HepG2 (cell line): Measurements from ENCODE around the gene MTFP1. TPM values are rescaled to one million over a fixed set of nuclear protein-coding genes. Genes with fewer than 3 reads are reported as not detected.

ENCODE experiments used
- BHLHE40 ChIP-seq: IDR thresholded peaks from 2 replicates; pipeline ENCODE4 v1.6.1; 2011; ENCODE audit warnings: low read length, improper control_type of control experiment
- ETV5 ChIP-seq: IDR thresholded peaks from 2 replicates; pipeline ENCODE4 v1.6.1; 2018; ENCODE audit warnings: missing biosample characterization, missing genetic modification reagents, inconsistent platforms, borderline replicate concordance
- RNF2 ChIP-seq: fragments of 450-650 bp; conservative IDR thresholded peaks from 2 replicates; pipeline ENCODE4 v1.6.1; 2016; ENCODE audit warnings: low read depth
- SMAD9 ChIP-seq: sonication (generic); formaldehyde crosslinking; IDR thresholded peaks from 2 replicates; pipeline ENCODE4 v1.5.1; 2020; ENCODE audit warnings: mild to moderate bottlenecking, missing genetic modification reagents
- ZNF75D ChIP-seq: sonication (generic); formaldehyde crosslinking; IDR thresholded peaks from 2 replicates; pipeline ENCODE4 v1.8.1; 2023; ENCODE audit warnings: missing genetic modification reagents, mild to moderate bottlenecking, borderline replicate concordance
- ZNF816 ChIP-seq: sonication (generic); formaldehyde crosslinking; IDR thresholded peaks from 2 replicates; pipeline ENCODE4 v1.8.0; 2022; ENCODE audit warnings: missing genetic modification reagents, mild to moderate bottlenecking, borderline replicate concordance
- polyA plus RNA-seq, 8 experiments: library from polyadenylated mRNA; depleted of rRNA in 3 of 8; stranded (reverse) in 7 of 8; unstranded in 1 of 8; fragments of >200 nt; fragmentation: Illumina TruSeq in 4 of 8; extraction: Trizol in 4 of 8; gene quantifications; 2 replicates each; pipeline versions ENCODE4 v1.2.1 to v1.2.3, GENCODE V29; 2011 to 2016; ENCODE audit warnings: low read depth in 4 of 8, missing spikeins in 1 of 8, mixed read lengths in 1 of 8; ENCODE audit not compliant: insufficient read depth in 1 of 8
- total RNA-seq, 5 experiments: library from RNA; depleted of rRNA; stranded (reverse); fragments of >200 nt; fragmentation: Illumina TruSeq; extraction: Trizol; gene quantifications; 2 replicates each; pipeline ENCODE4 v1.2.3, GENCODE V29; 2016; ENCODE audit warnings: low read depth in 1 of 5
- TF ChIP-seq, protein P1 (sequence below): sonication (generic); formaldehyde crosslinking; IDR thresholded peaks from 2 replicates; pipeline ENCODE4 v1.4.0; 2020; ENCODE audit warnings: missing genetic modification reagents, borderline replicate concordance
- TF ChIP-seq, protein P2 (sequence below): sonication (generic); formaldehyde crosslinking; IDR thresholded peaks from 2 replicates; pipeline ENCODE4 v1.8.1; 2022; ENCODE audit warnings: low read depth, mild to moderate bottlenecking, missing genetic modification reagents
- TF ChIP-seq, protein P3 (sequence below): sonication (generic); formaldehyde crosslinking; conservative IDR thresholded peaks from 2 replicates; pipeline ENCODE4 v1.8.0; 2022; ENCODE audit warnings: mild to moderate bottlenecking, moderate library complexity, missing genetic modification reagents
- TF ChIP-seq, protein P4 (sequence below): sonication (generic); formaldehyde crosslinking; IDR thresholded peaks from 2 replicates; pipeline ENCODE4 v1.5.0; 2020; ENCODE audit warnings: mild to moderate bottlenecking, missing genetic modification reagents
- TF ChIP-seq, protein P5 (sequence below): sonication (generic); formaldehyde crosslinking; IDR thresholded peaks from 2 replicates; pipeline ENCODE4 v1.5.0; 2020; ENCODE audit warnings: mild to moderate bottlenecking, missing genetic modification reagents, borderline replicate concordance

MTFP1 gene
- total and polyA plus RNA-seq, 2 of the 13 experiments (the other 11 are each of a cell fraction or from before 2014, with no cell fraction given), result 29.5 to 45.6 TPM

DNA sequence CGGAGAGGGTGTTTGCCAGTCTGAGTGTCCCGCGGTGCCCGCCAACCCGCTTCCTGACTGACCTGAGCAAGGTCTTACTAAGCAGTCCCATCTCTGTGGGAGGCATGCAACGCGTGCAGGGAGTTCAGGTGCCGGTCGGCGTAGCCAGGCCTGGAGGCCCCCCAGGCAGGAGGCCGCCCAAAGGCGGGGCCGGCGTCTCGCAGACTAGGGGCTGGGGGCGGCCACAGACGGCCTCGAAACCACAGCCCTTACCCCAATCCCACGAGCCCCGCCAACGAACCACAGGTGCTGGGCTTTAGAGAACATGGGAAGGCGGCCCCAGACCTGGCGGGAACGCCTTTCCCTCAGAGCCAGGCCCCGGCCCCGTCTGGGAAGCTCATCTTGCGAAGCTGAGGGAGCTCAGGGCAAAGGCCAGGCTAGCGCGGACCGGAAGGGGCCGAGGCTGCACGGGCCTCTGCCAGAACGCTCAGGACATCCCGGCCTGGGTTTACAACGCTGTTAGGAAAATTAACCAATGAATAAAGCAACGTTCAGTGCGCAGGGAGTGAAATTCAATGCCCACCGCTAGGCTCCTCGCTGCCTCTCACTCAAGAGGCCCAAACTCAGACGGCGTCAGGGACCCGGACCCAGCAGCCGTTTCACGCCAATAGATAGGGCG is 2.1 kb upstream of the MTFP1 start (continued):
- TF ChIP-seq, protein P1, sequence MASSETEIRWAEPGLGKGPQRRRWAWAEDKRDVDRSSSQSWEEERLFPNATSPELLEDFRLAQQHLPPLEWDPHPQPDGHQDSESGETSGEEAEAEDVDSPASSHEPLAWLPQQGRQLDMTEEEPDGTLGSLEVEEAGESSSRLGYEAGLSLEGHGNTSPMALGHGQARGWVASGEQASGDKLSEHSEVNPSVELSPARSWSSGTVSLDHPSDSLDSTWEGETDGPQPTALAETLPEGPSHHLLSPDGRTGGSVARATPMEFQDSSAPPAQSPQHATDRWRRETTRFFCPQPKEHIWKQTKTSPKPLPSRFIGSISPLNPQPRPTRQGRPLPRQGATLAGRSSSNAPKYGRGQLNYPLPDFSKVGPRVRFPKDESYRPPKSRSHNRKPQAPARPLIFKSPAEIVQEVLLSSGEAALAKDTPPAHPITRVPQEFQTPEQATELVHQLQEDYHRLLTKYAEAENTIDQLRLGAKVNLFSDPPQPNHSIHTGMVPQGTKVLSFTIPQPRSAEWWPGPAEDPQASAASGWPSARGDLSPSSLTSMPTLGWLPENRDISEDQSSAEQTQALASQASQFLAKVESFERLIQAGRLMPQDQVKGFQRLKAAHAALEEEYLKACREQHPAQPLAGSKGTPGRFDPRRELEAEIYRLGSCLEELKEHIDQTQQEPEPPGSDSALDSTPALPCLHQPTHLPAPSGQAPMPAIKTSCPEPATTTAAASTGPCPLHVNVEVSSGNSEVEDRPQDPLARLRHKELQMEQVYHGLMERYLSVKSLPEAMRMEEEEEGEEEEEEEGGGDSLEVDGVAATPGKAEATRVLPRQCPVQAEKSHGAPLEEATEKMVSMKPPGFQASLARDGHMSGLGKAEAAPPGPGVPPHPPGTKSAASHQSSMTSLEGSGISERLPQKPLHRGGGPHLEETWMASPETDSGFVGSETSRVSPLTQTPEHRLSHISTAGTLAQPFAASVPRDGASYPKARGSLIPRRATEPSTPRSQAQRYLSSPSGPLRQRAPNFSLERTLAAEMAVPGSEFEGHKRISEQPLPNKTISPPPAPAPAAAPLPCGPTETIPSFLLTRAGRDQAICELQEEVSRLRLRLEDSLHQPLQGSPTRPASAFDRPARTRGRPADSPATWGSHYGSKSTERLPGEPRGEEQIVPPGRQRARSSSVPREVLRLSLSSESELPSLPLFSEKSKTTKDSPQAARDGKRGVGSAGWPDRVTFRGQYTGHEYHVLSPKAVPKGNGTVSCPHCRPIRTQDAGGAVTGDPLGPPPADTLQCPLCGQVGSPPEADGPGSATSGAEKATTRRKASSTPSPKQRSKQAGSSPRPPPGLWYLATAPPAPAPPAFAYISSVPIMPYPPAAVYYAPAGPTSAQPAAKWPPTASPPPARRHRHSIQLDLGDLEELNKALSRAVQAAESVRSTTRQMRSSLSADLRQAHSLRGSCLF (CRISPR knock-in tag), result no peak
- TF ChIP-seq SMAD9 (CRISPR knock-in tag), result no peak
- TF ChIP-seq ZNF816 (CRISPR knock-in tag), result peak; percentile 66; the same call in 1 of the 2 replicates
- TF ChIP-seq RNF2, result no peak
- TF ChIP-seq ETV5 (CRISPR knock-in tag), result peak; percentile 59
- TF ChIP-seq, protein P2, sequence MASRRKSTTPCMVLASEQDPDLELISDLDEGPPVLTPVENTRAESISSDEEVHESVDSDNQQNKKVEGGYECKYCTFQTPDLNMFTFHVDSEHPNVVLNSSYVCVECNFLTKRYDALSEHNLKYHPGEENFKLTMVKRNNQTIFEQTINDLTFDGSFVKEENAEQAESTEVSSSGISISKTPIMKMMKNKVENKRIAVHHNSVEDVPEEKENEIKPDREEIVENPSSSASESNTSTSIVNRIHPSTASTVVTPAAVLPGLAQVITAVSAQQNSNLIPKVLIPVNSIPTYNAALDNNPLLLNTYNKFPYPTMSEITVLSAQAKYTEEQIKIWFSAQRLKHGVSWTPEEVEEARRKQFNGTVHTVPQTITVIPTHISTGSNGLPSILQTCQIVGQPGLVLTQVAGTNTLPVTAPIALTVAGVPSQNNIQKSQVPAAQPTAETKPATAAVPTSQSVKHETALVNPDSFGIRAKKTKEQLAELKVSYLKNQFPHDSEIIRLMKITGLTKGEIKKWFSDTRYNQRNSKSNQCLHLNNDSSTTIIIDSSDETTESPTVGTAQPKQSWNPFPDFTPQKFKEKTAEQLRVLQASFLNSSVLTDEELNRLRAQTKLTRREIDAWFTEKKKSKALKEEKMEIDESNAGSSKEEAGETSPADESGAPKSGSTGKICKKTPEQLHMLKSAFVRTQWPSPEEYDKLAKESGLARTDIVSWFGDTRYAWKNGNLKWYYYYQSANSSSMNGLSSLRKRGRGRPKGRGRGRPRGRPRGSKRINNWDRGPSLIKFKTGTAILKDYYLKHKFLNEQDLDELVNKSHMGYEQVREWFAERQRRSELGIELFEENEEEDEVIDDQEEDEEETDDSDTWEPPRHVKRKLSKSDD (CRISPR knock-in tag), result no peak
- TF ChIP-seq, protein P3, sequence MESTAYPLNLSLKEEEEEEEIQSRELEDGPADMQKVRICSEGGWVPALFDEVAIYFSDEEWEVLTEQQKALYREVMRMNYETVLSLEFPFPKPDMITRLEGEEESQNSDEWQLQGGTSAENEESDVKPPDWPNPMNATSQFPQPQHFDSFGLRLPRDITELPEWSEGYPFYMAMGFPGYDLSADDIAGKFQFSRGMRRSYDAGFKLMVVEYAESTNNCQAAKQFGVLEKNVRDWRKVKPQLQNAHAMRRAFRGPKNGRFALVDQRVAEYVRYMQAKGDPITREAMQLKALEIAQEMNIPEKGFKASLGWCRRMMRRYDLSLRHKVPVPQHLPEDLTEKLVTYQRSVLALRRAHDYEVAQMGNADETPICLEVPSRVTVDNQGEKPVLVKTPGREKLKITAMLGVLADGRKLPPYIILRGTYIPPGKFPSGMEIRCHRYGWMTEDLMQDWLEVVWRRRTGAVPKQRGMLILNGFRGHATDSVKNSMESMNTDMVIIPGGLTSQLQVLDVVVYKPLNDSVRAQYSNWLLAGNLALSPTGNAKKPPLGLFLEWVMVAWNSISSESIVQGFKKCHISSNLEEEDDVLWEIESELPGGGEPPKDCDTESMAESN (CRISPR knock-in tag), result peak; percentile 75; the same call in 1 of the 2 replicates
- TF ChIP-seq, protein P4, sequence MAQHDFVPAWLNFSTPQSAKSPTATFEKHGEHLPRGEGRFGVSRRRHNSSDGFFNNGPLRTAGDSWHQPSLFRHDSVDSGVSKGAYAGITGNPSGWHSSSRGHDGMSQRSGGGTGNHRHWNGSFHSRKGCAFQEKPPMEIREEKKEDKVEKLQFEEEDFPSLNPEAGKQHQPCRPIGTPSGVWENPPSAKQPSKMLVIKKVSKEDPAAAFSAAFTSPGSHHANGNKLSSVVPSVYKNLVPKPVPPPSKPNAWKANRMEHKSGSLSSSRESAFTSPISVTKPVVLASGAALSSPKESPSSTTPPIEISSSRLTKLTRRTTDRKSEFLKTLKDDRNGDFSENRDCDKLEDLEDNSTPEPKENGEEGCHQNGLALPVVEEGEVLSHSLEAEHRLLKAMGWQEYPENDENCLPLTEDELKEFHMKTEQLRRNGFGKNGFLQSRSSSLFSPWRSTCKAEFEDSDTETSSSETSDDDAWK (CRISPR knock-in tag), result no peak
- TF ChIP-seq, protein P5, sequence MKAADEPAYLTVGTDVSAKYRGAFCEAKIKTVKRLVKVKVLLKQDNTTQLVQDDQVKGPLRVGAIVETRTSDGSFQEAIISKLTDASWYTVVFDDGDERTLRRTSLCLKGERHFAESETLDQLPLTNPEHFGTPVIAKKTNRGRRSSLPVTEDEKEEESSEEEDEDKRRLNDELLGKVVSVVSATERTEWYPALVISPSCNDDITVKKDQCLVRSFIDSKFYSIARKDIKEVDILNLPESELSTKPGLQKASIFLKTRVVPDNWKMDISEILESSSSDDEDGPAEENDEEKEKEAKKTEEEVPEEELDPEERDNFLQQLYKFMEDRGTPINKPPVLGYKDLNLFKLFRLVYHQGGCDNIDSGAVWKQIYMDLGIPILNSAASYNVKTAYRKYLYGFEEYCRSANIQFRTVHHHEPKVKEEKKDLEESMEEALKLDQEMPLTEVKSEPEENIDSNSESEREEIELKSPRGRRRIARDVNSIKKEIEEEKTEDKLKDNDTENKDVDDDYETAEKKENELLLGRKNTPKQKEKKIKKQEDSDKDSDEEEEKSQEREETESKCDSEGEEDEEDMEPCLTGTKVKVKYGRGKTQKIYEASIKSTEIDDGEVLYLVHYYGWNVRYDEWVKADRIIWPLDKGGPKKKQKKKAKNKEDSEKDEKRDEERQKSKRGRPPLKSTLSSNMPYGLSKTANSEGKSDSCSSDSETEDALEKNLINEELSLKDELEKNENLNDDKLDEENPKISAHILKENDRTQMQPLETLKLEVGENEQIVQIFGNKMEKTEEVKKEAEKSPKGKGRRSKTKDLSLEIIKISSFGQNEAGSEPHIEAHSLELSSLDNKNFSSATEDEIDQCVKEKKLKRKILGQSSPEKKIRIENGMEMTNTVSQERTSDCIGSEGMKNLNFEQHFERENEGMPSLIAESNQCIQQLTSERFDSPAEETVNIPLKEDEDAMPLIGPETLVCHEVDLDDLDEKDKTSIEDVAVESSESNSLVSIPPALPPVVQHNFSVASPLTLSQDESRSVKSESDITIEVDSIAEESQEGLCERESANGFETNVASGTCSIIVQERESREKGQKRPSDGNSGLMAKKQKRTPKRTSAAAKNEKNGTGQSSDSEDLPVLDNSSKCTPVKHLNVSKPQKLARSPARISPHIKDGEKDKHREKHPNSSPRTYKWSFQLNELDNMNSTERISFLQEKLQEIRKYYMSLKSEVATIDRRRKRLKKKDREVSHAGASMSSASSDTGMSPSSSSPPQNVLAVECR (CRISPR knock-in tag), result peak; percentile 68
- TF ChIP-seq BHLHE40, result no peak
- no peak for TF ChIP-seq ZNF75D (CRISPR knock-in tag)
